Activated naive CD4-positive, alpha-beta T cell treated with anti-CD3 and anti-CD28 coated beads, Interleukin-2, amount 50 U/mL, for 16 hours (primary cell): ENCODE data around the gene CRY2.
"Not testable (repeated sequence)": the region's sequence is repeated elsewhere in the genome, so short reads cannot be mapped to it uniquely, and the experiment has no call there.

Experiments used
- DNase-seq: peaks from one replicate; pipeline ENCODE4 v3.0.0-alpha.2; 2020

The CRY2 gene

DNA sequence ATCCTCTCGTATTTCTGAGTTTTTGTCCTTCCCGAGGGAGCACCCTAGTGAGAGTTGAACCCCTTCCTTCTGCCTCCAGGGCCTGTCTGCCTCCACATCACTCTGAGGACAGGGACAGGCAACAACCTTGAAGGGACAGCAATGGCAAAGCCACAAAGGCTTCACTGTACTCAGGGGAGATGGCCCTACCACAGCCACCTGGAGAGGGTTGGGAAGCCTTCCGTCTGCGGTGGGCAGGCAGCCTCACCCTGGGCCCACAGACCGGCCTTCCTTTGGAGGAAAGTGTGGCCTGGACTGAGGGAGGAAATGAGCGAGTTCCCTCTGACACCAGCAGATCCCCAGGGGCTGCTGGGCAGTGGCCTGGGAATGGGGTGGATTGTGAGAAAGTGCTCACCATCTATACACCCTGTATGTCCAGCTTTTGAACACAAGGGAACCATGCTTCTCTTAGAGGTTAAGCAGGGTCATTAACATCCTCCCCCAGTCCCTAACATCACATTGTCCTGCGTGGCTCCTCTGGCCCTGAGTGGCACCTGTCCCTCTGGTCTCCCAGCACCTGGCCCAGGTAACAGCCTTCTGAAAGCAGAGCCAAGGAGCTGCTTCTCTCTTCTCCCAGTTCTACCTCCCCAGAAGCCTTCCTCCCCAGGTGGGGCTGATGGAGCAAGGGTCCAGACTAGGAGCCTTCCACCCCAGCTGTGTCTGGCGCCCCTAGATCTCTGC is 35.5 kb upstream of the CRY2 start:
- DNase-seq: no peak

DNA sequence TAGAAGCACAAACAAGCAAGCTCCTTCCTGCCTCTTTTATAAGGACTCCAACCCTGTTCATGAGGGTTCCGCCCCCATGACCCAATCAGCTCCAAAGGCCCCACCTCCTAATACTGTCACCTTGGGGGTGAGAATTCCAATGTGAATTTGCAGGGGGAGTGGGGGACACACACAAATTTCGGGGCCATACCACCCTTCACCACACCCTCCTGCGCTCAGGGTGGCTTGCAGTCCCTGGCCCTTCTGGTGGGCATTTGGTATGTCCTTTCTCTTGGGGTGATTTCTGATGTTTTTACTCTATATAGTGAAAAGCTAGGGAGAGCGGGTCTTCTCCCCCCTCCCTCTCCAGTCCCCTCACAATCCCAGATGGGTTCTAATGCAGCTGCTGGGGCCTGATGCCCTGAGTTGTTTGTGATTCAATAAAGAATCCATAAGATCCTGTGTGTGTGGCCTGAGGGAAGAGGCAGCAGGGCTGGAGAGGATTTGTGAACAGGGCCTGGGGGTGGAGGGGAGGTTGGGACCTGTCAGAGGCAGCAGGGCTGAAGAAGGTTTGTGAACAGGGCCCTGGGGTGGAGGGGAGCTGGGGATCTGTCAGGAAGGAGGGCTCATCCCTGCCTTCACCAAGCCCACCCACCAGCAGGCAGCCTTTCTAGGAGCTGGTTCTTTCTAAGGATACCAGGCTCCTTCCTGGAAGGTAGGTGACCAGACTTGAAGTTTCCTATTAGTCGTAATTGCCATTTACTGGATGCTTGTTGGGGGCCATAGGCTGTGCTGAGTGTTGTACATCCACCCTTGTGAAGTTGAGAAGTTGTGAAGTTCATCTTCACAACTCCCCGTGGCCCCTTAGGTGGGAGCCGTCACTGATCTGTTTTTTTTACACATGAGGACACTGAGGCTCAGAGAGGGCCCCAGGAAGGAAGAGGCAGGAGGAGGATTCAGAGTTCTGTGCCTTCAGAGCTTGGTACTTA is 34.4 kb upstream of the CRY2 start:
- no peak for DNase-seq

DNA sequence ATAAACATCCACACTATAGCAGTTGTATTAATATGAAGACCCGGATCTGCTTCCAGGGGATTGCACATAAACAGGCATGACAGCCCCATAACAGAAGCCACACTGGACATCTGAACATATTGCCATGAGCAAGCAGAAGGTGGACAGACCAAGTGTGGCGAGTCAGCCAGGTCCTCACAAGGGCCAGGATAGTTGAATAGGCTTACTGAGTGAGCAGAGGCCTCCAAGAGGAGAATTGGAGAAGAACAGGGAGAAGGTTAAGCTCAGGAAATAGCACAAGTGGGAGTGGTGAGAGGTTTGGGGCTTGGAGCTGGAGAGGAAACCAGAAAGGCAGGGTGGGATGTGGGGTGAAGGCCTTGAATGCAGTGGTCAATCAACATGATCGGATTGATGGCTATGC is 31.5 kb upstream of the CRY2 start:
- DNase-seq: no peak

DNA sequence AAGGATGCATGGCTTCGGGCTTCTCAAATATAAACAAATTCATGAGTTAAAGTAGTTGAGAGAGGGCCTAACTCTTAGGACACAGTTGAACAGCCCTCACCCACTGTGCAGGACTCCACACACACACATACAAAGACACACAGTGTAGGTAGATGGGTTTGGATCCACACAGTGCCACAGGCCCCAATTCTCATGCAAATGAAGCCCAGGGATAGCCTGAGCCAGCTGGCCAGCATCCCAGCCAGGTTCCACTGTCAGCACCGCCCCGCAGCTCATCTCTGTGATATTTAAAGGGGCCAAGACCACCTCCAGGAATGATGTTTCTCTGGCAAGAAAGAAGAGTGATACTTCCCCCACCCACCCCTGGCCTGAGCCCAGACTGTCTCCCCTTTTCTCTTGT is 30.7 kb upstream of the CRY2 start:
- no peak for DNase-seq

DNA sequence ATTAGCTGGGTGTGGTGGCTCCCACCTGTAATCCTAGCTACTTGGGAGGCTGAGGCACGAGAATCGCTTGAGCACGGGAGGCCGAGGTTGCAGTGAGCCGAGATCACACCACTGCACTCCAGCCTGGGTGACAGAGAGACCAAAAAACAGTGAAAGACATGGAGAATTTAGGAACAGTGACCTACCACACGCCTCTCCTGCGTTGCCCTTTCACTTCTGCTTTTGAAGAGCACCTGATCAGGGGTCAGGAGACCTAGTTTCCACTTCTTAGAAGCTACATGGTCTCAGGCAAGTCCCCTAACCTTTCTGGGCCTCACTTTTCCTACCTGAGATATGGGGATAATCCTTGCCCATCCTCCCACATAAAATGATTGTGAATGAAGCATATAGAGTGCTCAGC is 30.1 kb upstream of the CRY2 start:
- DNase-seq: no peak

DNA sequence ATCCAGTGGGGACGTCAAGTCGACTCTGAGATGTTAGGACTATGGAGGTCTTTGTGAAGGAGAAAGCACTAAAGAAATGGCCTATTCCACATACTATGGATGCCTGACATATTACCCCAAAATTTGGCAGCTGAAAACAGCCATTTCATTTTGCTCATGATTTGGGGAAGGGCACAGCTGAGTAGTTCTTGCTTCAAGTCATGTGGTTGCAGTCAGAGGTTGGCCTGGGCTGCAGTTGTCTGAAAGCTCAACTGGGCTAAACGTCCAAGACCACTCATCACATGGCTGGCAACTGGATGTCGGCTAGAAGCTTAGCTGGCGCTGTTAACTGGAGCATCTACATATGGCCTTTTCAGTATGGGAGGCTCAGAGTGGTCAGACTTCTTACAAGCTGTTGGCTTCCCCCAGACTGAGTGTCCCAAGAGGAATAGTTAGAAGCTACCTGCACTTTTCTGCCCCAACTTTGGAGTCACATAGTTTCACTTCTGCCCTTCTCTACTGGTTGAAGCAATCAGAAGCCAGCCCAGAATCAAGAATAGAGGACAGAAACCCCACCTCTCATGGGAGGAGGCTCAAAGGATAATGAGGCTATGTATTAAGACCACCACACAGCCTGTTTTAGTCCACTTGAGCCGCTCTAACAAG is 28.2 kb upstream of the CRY2 start:
- no peak for DNase-seq

DNA sequence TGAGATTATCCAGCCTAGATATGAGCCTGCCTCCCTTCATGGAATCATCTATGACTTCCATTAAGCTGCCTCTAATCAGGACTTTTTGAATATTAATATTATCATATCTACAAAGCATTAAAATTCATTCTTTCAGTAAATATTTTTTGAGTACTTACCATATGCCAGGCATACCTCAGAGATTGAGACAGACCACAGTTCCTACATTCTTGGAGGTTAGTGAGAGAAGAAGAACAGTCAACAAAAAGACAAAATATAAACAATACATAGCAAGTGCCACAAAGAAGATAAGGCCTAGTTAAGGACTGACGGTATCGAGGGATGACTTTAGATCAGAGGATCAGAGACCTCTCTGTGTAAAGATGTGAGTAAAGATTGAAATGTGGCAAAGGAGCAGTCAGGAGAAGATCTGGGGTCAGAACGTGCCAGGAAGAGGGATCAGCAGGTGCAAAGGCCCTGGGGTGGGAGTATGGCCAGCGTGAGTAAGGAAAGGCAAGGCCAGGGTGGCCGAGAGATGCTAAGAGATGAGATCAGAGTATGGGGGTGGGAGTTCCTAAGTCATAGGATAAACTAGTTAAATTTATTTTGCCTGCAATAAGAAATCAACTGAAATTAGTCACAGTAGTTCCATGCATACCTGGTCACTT is 26.9 kb upstream of the CRY2 start:
- no peak for DNase-seq

DNA sequence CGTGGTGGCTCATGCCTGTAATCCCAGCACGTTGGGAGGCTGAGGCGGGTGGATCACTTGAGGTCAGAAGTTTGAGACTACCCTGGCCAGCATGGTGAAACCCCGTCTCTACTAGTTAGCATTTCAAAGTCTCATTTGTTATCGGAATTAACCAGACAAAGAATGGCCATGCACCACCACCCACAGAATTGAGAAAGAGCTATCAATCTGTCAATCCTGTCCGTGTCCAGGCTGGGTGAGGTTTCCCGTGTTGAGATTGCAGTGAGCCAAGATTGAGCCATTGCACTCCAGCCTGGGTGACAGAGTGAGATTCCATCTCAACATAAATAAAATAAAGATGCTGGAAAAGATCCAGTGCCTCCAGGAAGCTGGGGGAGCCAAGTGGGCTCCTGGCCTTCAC is 20.8 kb upstream of the CRY2 start:
- DNase-seq: not testable (repeated sequence)

DNA sequence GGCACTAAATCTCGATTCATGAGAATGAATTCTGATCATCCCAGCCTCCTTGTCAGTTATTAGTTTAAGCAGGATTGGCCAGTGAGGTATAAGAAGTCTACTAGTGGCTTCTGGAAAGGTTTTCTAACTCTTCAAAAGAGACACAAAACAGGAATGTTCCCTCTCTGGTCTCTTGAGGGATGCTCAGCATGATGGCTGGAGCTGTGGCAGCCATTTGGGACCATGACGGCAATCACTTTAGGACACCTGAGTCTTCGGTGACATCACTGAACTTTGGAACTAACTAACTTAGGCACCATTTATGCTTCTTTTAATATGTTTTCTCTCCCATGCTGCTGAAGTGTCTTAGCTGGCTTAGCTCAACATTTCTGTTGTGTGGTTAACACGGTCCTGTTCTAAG is 20.2 kb upstream of the CRY2 start:
- DNase-seq: no peak

DNA sequence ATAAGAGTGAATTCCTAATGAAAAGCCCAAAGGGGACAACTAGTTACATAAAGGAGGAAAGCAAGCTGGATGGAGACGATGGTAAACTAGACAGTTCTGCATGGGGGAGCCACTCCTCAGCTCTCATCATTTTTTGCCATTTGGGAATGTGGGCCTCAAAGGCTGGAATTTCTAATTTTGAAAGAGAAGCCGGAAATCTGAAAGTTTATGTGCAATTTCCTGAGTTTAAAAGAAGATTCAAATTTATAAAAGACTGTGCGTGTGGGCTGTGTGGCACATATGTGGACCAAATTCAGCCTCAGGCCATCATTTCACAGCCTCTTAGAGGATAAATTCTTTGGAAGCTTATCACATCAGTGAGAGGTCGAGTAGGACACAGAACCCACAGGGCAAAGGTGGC is 18.3 kb upstream of the CRY2 start:
- DNase-seq: no peak

DNA sequence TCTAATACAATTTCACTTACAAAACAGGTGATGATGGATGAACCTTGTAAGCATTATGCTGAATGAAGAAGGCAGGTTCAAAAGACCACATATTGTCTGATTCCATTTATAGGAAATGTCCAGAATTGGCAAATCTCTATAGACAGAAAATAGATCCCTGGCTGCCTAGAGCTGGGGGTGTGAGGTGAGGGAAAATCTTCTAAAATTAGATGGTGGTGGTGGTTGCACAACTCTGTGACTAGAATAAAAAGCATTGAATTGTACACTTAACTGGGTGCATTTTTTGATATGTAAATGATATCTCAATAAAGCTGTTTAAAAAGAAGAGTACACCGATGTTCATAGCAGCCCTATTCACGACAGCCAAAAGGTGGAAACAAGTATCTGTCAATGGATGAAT is 16.7 kb upstream of the CRY2 start:
- no peak for DNase-seq

DNA sequence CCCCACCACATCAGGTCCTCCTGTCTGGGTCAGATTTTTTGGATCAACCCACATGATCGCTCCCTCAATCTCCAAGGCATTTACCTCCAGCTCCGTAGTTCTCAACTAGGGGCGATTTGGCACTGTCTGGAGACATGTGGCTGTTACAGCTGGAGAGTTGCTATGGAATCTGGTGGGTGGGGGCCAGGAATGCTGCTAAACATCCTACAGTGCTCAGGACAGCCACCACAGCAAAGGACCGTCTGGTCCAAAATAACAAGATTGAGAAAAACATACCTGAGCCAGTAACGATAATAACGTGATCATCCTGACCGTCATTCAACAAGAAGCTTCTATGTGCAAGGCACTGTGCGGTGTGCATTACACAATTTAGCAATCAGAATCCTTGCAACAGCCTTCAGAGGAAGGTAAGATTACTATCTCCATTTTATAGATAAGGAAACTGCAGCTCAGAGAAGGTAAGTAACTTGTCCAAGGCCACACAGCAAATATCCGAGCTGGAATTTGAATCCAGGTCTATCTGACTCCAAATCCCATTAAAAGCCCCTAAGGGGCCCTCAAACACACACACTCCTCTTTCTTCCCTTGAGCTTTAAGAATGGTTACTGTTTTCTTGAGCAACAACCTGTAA is 14.3 kb upstream of the CRY2 start:
- no peak for DNase-seq

DNA sequence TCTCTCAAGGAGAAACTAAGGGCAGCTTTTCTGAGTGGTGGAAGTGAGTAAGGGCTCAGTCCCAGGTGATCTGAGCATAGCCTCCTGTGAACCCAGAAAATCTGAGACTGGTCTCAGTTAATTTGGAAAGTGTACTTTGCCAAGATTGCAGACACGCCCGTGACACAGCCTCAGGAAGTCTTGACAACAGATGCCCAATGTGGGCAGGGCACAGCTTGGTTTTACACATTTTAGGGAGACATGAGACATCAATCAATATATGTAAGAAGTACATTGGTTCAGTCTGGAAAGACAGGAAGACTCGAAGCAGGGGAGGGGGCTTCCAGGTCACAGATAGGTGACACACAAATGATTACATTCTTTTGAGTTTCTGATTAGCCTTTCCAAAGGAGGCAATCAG is 13.5 kb upstream of the CRY2 start:
- no peak for DNase-seq

DNA sequence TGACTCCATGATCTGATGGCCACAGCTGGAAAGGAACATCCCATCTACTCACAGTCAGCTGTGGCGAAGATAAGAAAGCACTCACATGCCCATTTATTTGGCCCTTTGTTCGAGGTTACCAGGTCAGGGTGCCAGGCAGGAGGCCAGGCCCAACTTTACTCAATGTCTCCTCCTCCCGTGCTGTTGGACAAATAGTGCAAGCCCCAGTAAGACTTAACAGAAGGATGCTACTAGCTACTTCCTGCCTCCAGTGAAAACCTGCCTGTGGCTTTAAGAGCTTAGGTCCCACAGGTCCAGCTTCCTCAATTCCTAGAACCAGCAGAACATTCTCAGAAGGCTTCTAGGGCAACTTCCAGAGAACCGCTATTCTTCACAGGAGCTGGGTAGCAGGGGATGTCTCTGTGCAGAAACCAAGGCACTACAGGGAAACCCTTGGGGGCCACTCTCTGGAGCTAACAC is 12.9 kb upstream of the CRY2 start:
- DNase-seq: no peak

DNA sequence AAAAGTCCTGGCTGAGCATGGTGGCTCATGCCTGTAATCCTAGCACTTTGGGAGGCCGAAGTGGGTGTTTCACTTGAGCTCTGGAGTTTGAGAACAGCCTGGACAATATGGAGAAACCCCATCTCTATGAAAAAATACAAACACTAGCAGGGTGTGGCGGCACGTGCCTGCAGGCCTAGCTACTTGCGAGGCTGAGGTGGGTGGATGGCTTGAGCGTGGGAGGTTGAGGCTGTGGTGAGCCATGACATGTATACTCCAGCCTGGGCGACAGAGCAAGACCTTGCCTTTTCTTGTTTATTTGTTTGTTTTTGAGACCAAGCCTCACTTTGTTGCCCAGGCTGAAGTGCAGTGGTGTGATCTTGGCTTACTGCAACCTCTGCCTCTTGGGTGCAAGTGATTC is 8.1 kb upstream of the CRY2 start:
- no peak for DNase-seq

DNA sequence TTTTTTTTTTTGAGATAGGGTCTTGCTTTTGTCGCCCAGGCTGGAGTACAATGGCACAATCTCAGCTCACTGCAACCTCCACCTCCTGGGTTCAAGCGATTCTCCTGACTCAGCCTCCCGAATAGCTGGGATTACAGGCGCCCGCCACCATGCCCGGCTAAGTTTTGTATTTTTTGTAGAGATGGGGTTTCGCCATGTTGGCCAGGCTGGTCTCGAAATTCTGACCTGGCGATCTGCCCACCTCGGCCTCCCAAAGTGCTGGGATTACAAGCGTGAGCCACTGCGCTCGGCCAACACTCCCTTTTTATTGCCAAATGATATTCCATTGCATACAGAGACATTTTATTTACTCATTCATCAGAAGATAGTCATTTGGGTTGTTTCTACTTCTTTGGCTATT is 7.0 kb upstream of the CRY2 start:
- not testable (repeated sequence) for DNase-seq

DNA sequence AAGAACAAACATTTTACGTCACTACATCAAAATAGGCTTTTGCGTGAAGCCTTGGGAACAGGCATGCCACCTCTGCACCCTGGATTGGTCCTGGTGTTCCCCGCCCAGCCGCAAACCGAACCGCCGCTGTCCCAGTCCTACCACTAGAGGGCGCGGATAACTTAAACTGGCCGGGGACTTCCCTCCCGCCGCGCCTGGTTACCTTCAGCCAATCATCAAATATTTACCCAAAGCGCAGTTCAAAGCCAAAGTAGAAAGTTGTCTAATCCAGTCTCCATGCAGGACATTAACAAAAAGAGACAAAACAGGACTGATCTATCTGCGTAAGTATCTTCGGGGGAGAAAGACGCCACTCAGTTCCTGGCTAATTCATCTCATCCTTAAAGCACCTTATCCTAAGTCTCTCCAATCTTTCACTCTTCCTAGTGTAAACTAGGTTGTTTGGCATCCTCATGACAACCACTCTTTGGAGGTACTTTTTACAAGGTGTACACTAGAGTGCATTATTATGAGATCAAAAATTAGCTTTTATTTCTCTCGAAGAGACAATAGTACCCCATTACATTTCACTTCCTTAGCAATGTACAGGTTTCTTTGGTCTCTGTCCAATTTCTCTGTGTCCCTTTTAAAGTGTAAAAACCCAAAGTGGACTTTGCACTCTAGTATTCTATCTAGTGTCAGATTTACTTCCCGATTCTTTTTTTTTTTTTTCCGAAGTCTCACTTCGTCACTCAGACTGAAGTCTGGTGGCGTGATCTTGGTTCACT is 3.9 kb upstream of the CRY2 start:
- DNase-seq: peak; percentile 85

DNA sequence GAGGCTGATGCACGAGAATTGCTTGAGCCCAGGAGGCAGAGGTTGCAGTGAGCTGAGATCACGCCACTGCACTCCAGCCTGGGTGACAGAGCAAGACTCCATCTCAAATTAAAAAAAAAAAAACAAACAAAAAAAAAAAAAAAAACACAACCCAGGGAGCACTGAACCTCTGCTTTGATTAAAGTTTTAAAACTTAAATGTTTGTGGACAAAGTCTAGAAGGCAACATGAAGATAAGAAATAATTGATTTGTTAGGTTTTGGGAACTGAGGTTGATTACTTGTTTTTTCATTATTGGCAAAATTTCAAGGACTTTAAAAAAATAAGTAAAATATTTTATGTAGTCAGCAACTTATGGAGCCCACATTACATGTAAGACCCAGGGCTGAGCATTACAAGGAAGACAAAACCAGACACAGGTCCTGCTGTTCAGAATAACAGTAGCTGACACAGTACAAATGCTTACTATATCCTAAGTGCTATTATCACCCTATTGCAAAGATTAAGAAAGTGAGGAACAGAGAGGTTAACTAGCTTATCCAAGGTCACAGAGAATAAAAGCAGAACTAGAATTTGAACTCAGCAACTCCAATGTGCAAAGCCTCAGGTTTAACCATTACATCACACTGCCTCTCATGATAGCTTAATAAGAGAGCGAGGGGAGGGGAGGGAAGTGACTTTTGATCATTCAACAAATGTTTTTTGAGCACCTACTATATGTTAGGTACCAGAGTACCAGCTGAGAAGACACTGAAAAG is 2.3 kb upstream of the CRY2 start:
- DNase-seq: no peak

DNA sequence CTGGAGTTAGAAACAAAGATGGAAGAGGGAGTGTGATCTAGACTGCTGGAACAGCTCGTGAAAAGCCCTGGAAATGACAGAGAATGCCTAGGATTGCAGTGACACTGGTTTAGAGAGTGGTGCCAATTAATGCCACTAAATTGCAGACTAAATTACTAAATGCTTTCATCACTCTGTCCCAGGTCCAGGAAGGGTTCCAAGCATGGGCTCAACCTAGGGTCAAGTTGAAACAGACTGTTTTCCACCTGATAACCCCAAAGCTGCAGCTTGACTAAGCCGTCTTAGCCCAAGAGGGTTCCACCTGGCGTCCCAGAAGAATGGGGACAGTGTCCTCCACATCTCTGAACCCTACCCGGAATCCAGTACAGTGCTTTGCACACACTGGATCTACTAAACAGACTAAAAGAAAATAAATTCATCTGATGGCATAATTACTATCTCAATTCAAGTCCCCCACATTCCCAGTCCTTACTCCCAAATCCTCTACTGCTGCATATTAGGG is 1.1 kb upstream of the CRY2 start:
- no peak for DNase-seq

DNA sequence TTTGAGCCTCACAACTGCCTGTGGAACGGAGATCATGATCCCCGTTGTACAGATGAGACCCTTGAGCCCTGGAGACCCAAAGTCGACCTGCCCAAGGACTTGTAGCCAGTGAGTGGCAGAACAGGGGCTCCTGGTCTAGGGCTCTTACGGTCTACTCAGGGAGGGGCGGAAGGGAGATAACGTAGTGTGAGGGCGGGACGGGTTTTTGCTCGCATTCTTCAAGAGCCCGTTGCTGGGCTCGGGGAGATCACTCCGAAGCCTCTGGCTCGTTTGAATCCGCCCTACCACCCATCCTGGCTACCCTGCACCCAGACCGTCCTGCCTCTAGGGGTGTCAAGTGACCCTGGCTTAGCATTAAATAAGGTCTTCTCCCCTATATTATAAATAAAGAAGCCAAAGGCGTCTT is 639 bp downstream of the CRY2 start:
- DNase-seq: peak; percentile 42

DNA sequence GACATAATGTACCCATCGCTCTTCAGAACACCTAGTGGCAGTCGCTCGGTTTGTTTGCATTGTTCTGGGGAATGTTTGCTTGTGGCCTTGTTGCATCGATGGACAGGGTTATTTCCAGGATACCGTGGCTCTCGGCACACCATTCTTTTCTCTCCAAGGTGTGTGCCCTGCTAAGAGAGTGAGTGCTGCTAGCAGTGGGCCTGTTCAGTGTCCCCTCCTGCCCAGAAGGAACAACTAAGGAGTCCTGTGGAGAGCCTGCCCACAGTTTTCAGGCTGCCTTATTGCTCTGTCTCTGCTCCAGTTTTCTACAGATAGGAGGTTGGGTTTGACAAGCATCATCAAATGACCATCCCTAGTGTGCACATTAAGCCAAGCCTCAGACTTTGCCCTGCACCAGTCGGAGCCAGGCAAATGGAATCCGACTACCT is 1.4 kb downstream of the CRY2 start:
- DNase-seq: no peak
